HT-29 (cell line): ENCODE measurements around the gene RAB28. TPM values are rescaled to one million over a fixed set of nuclear protein-coding genes. Genes with fewer than 3 reads are reported as not detected.

Experiments used
- DNase-seq: peaks from one replicate; pipeline ENCODE4 v3.0.0-alpha.2; 2015; ENCODE audit warnings: low spot score
- total RNA-seq: library from RNA; depleted of rRNA; stranded (reverse); fragments of >200 nt; shearing (Covaris generic); gene quantifications from 2 replicates; pipeline ENCODE4 v1.2.3, GENCODE V29; 2014; rRNA removed

The RAB28 gene
- total RNA-seq, 1 experiment from 2014 or later, result 6.4 TPM

DNA sequence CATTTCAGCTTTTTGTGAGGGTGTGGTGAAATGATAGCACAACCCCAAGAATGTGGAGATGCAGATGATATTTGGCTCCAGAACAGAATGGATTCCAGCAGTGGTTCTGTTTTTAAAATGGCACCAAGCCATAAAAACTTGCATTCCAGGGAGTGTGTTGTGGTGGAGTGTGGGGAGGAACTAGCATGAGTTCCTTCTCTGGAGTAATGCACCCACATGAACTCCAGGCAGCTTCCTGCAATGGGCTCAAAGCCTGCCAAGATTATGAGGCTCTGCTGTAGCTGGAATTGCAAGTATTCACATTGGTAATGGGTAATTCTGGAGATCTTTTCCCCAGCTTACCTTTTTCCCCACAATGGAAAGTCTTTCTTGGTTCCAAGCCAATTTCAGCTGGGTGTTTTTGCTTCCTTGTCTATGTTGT is 161.4 kb downstream of the RAB28 start:
- DNase-seq, result no peak

Other genes with a start within 250 kb of the RAB28 start
- gene NKX3-2, start 60.2 kb upstream of the RAB28 start, total RNA-seq, result 0.05 TPM in 1 of 2 replicates, not detected in the other
- gene BOD1L1, start 143.4 kb upstream of the RAB28 start, total RNA-seq, result 9.9 and 13.0 TPM in 2 replicates